Measurements from ENCODE around the gene NPPA.

GRCh38 chr1:11825131-11825530 is 22.5 kb downstream of the NPPA start:
- TF ChIP-seq, protein P1, sequence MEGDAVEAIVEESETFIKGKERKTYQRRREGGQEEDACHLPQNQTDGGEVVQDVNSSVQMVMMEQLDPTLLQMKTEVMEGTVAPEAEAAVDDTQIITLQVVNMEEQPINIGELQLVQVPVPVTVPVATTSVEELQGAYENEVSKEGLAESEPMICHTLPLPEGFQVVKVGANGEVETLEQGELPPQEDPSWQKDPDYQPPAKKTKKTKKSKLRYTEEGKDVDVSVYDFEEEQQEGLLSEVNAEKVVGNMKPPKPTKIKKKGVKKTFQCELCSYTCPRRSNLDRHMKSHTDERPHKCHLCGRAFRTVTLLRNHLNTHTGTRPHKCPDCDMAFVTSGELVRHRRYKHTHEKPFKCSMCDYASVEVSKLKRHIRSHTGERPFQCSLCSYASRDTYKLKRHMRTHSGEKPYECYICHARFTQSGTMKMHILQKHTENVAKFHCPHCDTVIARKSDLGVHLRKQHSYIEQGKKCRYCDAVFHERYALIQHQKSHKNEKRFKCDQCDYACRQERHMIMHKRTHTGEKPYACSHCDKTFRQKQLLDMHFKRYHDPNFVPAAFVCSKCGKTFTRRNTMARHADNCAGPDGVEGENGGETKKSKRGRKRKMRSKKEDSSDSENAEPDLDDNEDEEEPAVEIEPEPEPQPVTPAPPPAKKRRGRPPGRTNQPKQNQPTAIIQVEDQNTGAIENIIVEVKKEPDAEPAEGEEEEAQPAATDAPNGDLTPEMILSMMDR (conservative IDR thresholded peaks at IDR 0.05; ENCODE audit: low read depth, low read length): no peak
- no peak for TF ChIP-seq EZH2 (IDR thresholded peaks at IDR 0.05; ENCODE audit: low read length, unreplicated experiment)
- TF ChIP-seq EZH2phosphoT487 (IDR thresholded peaks at IDR 0.05; ENCODE audit: borderline replicate concordance, low read length): no peak
